ENCODE data around the gene PCDHGA10. TPM values are rescaled to one million over a fixed set of nuclear protein-coding genes. Genes with fewer than 3 reads are reported as not detected.
"Not testable (repeated sequence)": the region's sequence is repeated elsewhere in the genome, so short reads cannot be mapped to it uniquely, and the experiment has no call there.

Gene PCDHGA10
- total and polyA plus RNA-seq, 7 experiments from 2014 or later = 0.04 to 0.39 (median 0.24) TPM

GRCh38 chr5:141371572-141372475, 41.0 kb upstream of the PCDHGA10 start:
- Mint-ChIP-seq H3K27me3 (peaks cover 32 to 85% (median 79%) of the 10 kb centered on the region in 5 donors), H3K27ac (peak overlapping the region in 1 of 9 donors; percentile 49)
- peaks cover 0 to 41% (median 0%) of the 10 kb centered on the region in 3 experiments for H3K9me3 ChIP-seq (ENCODE audit: control insufficient read depth in 2 of 3, low read length in 3 of 3)

GRCh38 chr5:141373673-141374317, 39.0 kb upstream of the PCDHGA10 start, which contains the start of gene PCDHGA6:
PCDHGA6 (plus strand) TSS chr5:141373891; CDS start chr5:141374084, 193 bp downstream.
- intact Hi-C loops (cut with micrococcal nuclease) = no loop called here
- H3K4me1 Mint-ChIP-seq = peaks cover 2 to 8% (median 6%) of the 10 kb centered on the region in 7 donors
- peaks cover 26 to 82% (median 71%) of the 10 kb centered on the region in 5 donors for H3K27me3 Mint-ChIP-seq
- peaks cover 8 to 93% (median 47%) of the 10 kb centered on the region in 11 donors for H3K9me3 Mint-ChIP-seq
- CTCF ChIA-PET = no interaction called here
- peaks cover 0 to 50% (median 0%) of the 10 kb centered on the region in 3 experiments for H3K9me3 ChIP-seq (ENCODE audit: control insufficient read depth in 2 of 3, low read length in 3 of 3)
- H3K27ac ChIP-seq (ENCODE audit: low read depth, low read length) = no peak within 1 kb of the TSS
- H3K36me3 ChIP-seq (ENCODE audit: control insufficient read depth in 2 of 3, insufficient read depth in 3 of 3, low read length in 3 of 3) = no peaks in the 10 kb centered on the region
- no peaks in the 10 kb centered on the region for H3K4me1 ChIP-seq (ENCODE audit: control insufficient read depth in 2 of 2, insufficient read depth in 2 of 2, low read length in 2 of 2)
- POLR2A ChIA-PET = interaction anchor here (0.7 kb wide), 1 partner anchor 198 kb away, joined by 3 read pairs; no protein-coding TSS in a partner anchor
- no peaks in the 10 kb centered on the region for H3K27me3 ChIP-seq (ENCODE audit: control insufficient read depth in 2 of 2, insufficient read depth in 2 of 2, low read length in 2 of 2)
- H3K27ac Mint-ChIP-seq = no peak within 1 kb of the TSS
- no peak for DNase-seq
- H3K4me3 ChIP-seq (ENCODE audit: low read length) = no peak within 1 kb of the TSS
- ATAC-seq = no peak
- peaks cover 2 to 22% (median 12%) of the 10 kb centered on the region in 5 donors for H3K36me3 Mint-ChIP-seq
- H3K4me3 Mint-ChIP-seq = peak within 1 kb of the TSS in 9 of 10 donors; percentile 18 to 59 (median 49)

More at GRCh38 chr5:141371572-141372475, 41.0 kb upstream of the PCDHGA10 start:
- H3K27me3 ChIP-seq (ENCODE audit: control insufficient read depth in 2 of 2, insufficient read depth in 2 of 2, low read length in 2 of 2) = peaks cover 0 to 8% of the 10 kb centered on the region in 2 donors
- ATAC-seq = no peak
- no peaks in the 10 kb centered on the region for H3K36me3 ChIP-seq (ENCODE audit: control insufficient read depth in 2 of 3, insufficient read depth in 3 of 3, low read length in 3 of 3)
- ChIA-PET CTCF (interaction anchor here (0.6 kb wide), 1 partner anchor 957 kb away, joined by 6 read pairs; no protein-coding TSS in a partner anchor), POLR2A (no interaction called here)
- no peaks in the 10 kb centered on the region for H3K4me1 ChIP-seq (ENCODE audit: control insufficient read depth in 2 of 2, insufficient read depth in 2 of 2, low read length in 2 of 2)
- no peak for DNase-seq
- H3K36me3 Mint-ChIP-seq = peaks cover 2 to 22% (median 12%) of the 10 kb centered on the region in 5 donors
- H3K4me1 Mint-ChIP-seq = peaks cover 2 to 8% (median 6%) of the 10 kb centered on the region in 7 donors
- no peak overlapping the region for H3K4me3 ChIP-seq (ENCODE audit: low read length)
- intact Hi-C loops (cut with micrococcal nuclease) = no loop called here
- peak overlapping the region in 2 of 10 donors; percentile 66 to 81 for H3K4me3 Mint-ChIP-seq
- H3K9me3 Mint-ChIP-seq = peaks cover 8 to 93% (median 45%) of the 10 kb centered on the region in 11 donors
- no peak overlapping the region for H3K27ac ChIP-seq (ENCODE audit: low read depth, low read length)

- Mint-ChIP-seq H3K36me3 (peaks cover 2 to 22% (median 12%) of the 10 kb centered on the region in 5 donors), H3K27ac (no peak overlapping the region), H3K4me3 (no peak overlapping the region), H3K4me1 (peaks cover 2 to 8% (median 6%) of the 10 kb centered on the region in 7 donors), H3K27me3 (peaks cover 24 to 82% (median 71%) of the 10 kb centered on the region in 5 donors), H3K9me3 (peaks cover 8 to 93% (median 50%) of the 10 kb centered on the region in 11 donors)
- H3K27ac ChIP-seq (ENCODE audit: low read depth, low read length) = no peak overlapping the region
- H3K4me3 ChIP-seq (ENCODE audit: low read length) = no peak overlapping the region
- no peaks in the 10 kb centered on the region for H3K27me3 ChIP-seq (ENCODE audit: control insufficient read depth in 2 of 2, insufficient read depth in 2 of 2, low read length in 2 of 2)
- DNase-seq (no peak), ATAC-seq (no peak)
- peaks cover 0 to 50% (median 0%) of the 10 kb centered on the region in 3 experiments for H3K9me3 ChIP-seq (ENCODE audit: control insufficient read depth in 2 of 3, low read length in 3 of 3)
- no peaks in the 10 kb centered on the region for H3K4me1 ChIP-seq (ENCODE audit: control insufficient read depth in 2 of 2, insufficient read depth in 2 of 2, low read length in 2 of 2)
- intact Hi-C loops (cut with micrococcal nuclease) = no loop called here
- H3K36me3 ChIP-seq (ENCODE audit: control insufficient read depth in 2 of 3, insufficient read depth in 3 of 3, low read length in 3 of 3) = no peaks in the 10 kb centered on the region
- ChIA-PET CTCF (no interaction called here), POLR2A (no interaction called here)
These were observed 38.2 kb upstream of the PCDHGA10 start for GRCh38 chr5:141374627-141375026.

DNA sequence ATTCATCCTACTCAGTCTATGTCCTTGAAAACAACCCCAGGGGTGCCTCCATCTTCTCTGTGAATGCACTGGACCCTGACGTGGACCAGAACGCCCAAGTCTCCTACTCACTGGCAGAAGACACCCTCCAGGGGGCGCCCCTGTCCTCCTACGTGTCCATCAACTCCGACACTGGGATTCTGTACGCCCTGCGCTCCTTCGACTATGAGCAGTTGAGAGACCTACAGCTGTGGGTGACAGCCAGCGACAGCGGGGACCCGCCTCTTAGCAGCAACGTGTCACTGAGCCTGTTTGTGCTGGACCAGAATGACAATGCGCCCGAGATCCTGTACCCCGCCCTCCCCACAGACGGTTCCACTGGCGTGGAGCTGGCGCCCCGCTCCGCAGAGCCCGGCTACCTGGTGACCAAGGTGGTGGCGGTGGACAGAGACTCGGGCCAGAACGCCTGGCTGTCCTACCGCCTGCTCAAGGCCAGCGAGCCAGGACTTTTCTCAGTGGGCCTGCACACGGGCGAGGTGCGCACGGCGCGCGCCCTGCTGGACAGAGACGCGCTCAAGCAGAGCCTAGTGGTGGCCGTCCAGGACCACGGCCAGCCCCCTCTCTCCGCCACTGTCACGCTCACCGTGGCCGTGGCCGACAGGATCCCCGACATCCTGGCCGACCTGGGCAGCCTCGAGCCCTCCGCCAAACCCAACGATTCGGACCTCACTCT, 37.2 kb upstream of the PCDHGA10 start:
- intact Hi-C loops (cut with micrococcal nuclease); H3K4me3 Mint-ChIP-seq; H3K36me3 ChIP-seq (ENCODE audit: control insufficient read depth in 2 of 3, insufficient read depth in 3 of 3, low read length in 3 of 3); DNase-seq; H3K27me3 ChIP-seq (ENCODE audit: control insufficient read depth in 2 of 2, insufficient read depth in 2 of 2, low read length in 2 of 2); CTCF ChIA-PET; ATAC-seq; POLR2A ChIA-PET; H3K27ac ChIP-seq (ENCODE audit: low read depth, low read length); H3K4me1 ChIP-seq (ENCODE audit: control insufficient read depth in 2 of 2, insufficient read depth in 2 of 2, low read length in 2 of 2); H3K4me1 Mint-ChIP-seq; H3K27ac Mint-ChIP-seq; H3K4me3 ChIP-seq (ENCODE audit: low read length): not testable (repeated sequence)
- peaks cover 19 to 79% (median 69%) of the 10 kb centered on the region in 5 donors for H3K27me3 Mint-ChIP-seq
- peaks cover 8 to 91% (median 47%) of the 10 kb centered on the region in 11 donors for H3K9me3 Mint-ChIP-seq
- peaks cover 0 to 46% (median 0%) of the 10 kb centered on the region in 3 experiments for H3K9me3 ChIP-seq (ENCODE audit: control insufficient read depth in 2 of 3, low read length in 3 of 3)
- H3K36me3 Mint-ChIP-seq = peaks cover 2 to 22% (median 10%) of the 10 kb centered on the region in 5 donors

- H3K4me3 Mint-ChIP-seq = peak within 1 kb of the TSS; percentile 46 to 83 (median 70)
- Histone ChIP-seq H3K36me3 (ENCODE audit: control insufficient read depth in 2 of 3, insufficient read depth in 3 of 3, low read length in 3 of 3) (no peaks in the 10 kb centered on the region), H3K4me1 (ENCODE audit: control insufficient read depth in 2 of 2, insufficient read depth in 2 of 2, low read length in 2 of 2) (no peaks in the 10 kb centered on the region), H3K27me3 (ENCODE audit: control insufficient read depth in 2 of 2, insufficient read depth in 2 of 2, low read length in 2 of 2) (peaks cover 0 to 18% of the 10 kb centered on the region in 2 donors), H3K27ac (ENCODE audit: low read depth, low read length) (no peak within 1 kb of the TSS), H3K9me3 (ENCODE audit: control insufficient read depth in 2 of 3, low read length in 3 of 3) (peaks cover 0 to 30% (median 0%) of the 10 kb centered on the region in 3 experiments), H3K4me3 (ENCODE audit: low read length) (no peak within 1 kb of the TSS)
- peaks cover 0 to 87% (median 41%) of the 10 kb centered on the region in 11 donors for H3K9me3 Mint-ChIP-seq
- ATAC-seq (peak; percentile 36), DNase-seq (no peak)
- peak within 1 kb of the TSS in 1 of 9 donors; percentile 14 for H3K27ac Mint-ChIP-seq
- H3K27me3 Mint-ChIP-seq = peaks cover 36 to 85% (median 79%) of the 10 kb centered on the region in 5 donors
- H3K36me3 Mint-ChIP-seq = peaks cover 0 to 17% (median 10%) of the 10 kb centered on the region in 5 donors
- ChIA-PET POLR2A (no interaction called here), CTCF (no interaction called here)
- intact Hi-C loops (cut with micrococcal nuclease) = no loop called here
- H3K4me1 Mint-ChIP-seq = peaks cover 0 to 4% (median 0%) of the 10 kb centered on the region in 7 donors
These were observed 30.1 kb upstream of the PCDHGA10 start, which contains the start of gene PCDHGA7 for GRCh38 chr5:141382469-141383294. PCDHGA7 (plus strand) TSS chr5:141382742; CDS start chr5:141382900, 158 bp downstream.
